Calu3 (cell line): ENCODE measurements around the gene MYBBP1A. TPM values are rescaled to one million over a fixed set of nuclear protein-coding genes. Genes with fewer than 3 reads are reported as not detected.

ENCODE experiments used
- BruUV-seq: library from RNA; stranded (reverse); fragments of 400-500 nt; replicated peaks from 2 replicates; lab custom pipeline; 2021; lab: Mats Ljungman, UMichigan
- CTCF ChIA-PET: fragments of 300-600 bp; sonication (Branson Sonifier 250); formaldehyde crosslinking; loops from one replicate; lab custom pipeline; 2022; ENCODE audit warnings: antibody characterized with exemption; lab: Charles Lee
- DNase-seq: peaks from one replicate; pipeline ENCODE4 v3.0.0; 2022
- H3K27ac Mint-ChIP-seq: one replicate; pipeline ENCODE4 v1.8.0; 2022; ENCODE audit warnings: mixed read lengths; ENCODE audit not compliant: unreplicated experiment
- H3K27me3 Mint-ChIP-seq: one replicate; pipeline ENCODE4 v1.8.0; 2022; ENCODE audit warnings: mixed read lengths; ENCODE audit not compliant: unreplicated experiment
- H3K36me3 Mint-ChIP-seq: one replicate; pipeline ENCODE4 v1.8.0; 2022; ENCODE audit warnings: mild to moderate bottlenecking, moderate library complexity, mixed read lengths; ENCODE audit not compliant: insufficient read depth, unreplicated experiment
- H3K4me1 Mint-ChIP-seq: one replicate; pipeline ENCODE4 v1.8.0; 2022; ENCODE audit warnings: mild to moderate bottlenecking, low read depth, mixed read lengths; ENCODE audit not compliant: unreplicated experiment
- H3K4me3 Mint-ChIP-seq: one replicate; pipeline ENCODE4 v1.8.0; 2022; ENCODE audit warnings: mild to moderate bottlenecking, low read depth, moderate library complexity, mixed read lengths; ENCODE audit not compliant: unreplicated experiment
- H3K9me3 Mint-ChIP-seq: one replicate; pipeline ENCODE4 v1.8.0; 2022; ENCODE audit warnings: low read depth, mixed read lengths; ENCODE audit not compliant: unreplicated experiment
- CTCF ChIP-seq: fragments of 200-600 bp; IDR thresholded peaks from one replicate; pipeline ENCODE4 v1.8.0; 2022; ENCODE audit warnings: antibody characterized with exemption; ENCODE audit not compliant: unreplicated experiment
- intact Hi-C: fragments of 100-400 bp; cut with micrococcal nuclease; formaldehyde crosslinking; loops from one replicate; pipeline ENCODE4 v1.10.0; 2022; ENCODE audit not compliant: unreplicated experiment
- total RNA-seq: library from RNA; stranded (reverse); gene quantifications from 2 replicates; pipeline ENCODE4 v1.2.3, GENCODE V29; 2022

MYBBP1A gene
- total RNA-seq, 1 experiment from 2014 or later: 64.2 TPM

GRCh38 chr17:4559966-4560365 is 4.8 kb upstream of the MYBBP1A start:
- peaks cover 23% of the 10 kb centered on the region for H3K4me1 Mint-ChIP-seq
- H3K27ac Mint-ChIP-seq: no peak overlapping the region
- intact Hi-C loops: no loop called here
- no TSS peak for BruUV-seq
- no peak for TF ChIP-seq CTCF
- H3K36me3 Mint-ChIP-seq: peaks cover 7% of the 10 kb centered on the region
- CTCF ChIA-PET: no interaction called here
- H3K27me3 Mint-ChIP-seq: no peaks in the 10 kb centered on the region
- H3K4me3 Mint-ChIP-seq: peak overlapping the region; percentile 24
- no peak for DNase-seq
- H3K9me3 Mint-ChIP-seq: no peaks in the 10 kb centered on the region

GRCh38 chr17:4559139-4559791 is 4.1 kb upstream of the MYBBP1A start:
- Mint-ChIP-seq H3K4me1 (peaks cover 23% of the 10 kb centered on the region), H3K4me3 (peak overlapping the region; percentile 24), H3K36me3 (peaks cover 14% of the 10 kb centered on the region), H3K27me3 (no peaks in the 10 kb centered on the region), H3K27ac (no peak overlapping the region), H3K9me3 (no peaks in the 10 kb centered on the region)
- intact Hi-C loops: no loop called here
- TF ChIP-seq CTCF: no peak
- CTCF ChIA-PET: no interaction called here
- no TSS peak for BruUV-seq
- no peak for DNase-seq

- Mint-ChIP-seq H3K4me1 (peaks cover 23% of the 10 kb centered on the region), H3K27ac (no peak overlapping the region), H3K4me3 (no peak overlapping the region), H3K36me3 (peaks cover 22% of the 10 kb centered on the region), H3K27me3 (no peaks in the 10 kb centered on the region), H3K9me3 (no peaks in the 10 kb centered on the region)
- DNase-seq: no peak
- intact Hi-C loops: no loop called here
- no TSS peak for BruUV-seq
- TF ChIP-seq CTCF: no peak
- CTCF ChIA-PET: no interaction called here
Measured at GRCh38 chr17:4558347-4558971, 3.3 kb upstream of the MYBBP1A start.

- Mint-ChIP-seq H3K27me3 (no peaks in the 10 kb centered on the region), H3K4me3 (no peak overlapping the region), H3K36me3 (peaks cover 27% of the 10 kb centered on the region), H3K9me3 (no peaks in the 10 kb centered on the region), H3K4me1 (peaks cover 21% of the 10 kb centered on the region), H3K27ac (no peak overlapping the region)
- DNase-seq: no peak
- intact Hi-C loops: no loop called here
- no peak for TF ChIP-seq CTCF
- no TSS peak for BruUV-seq
- CTCF ChIA-PET: no interaction called here
Measured at GRCh38 chr17:4557626-4558346, 2.6 kb upstream of the MYBBP1A start.
